ENCODE measurements around the gene ATP10A. TPM values are rescaled to one million over a fixed set of nuclear protein-coding genes. Genes with fewer than 3 reads are reported as not detected.

The ATP10A gene
- total RNA-seq, 1 donor from 2014 or later = 1.9 TPM

GRCh38 chr15:25797035-25797434 is 66.1 kb downstream of the ATP10A start:
- H3K4me3 Mint-ChIP-seq = no peak overlapping the region
- no peak for TF ChIP-seq CTCF (conservative IDR thresholded peaks at IDR 0.05)
- H3K4me1 Mint-ChIP-seq (ENCODE audit: unreplicated experiment) = peaks cover 28% of the 10 kb centered on the region
- no peaks in the 10 kb centered on the region for H3K9me3 Mint-ChIP-seq
- peaks cover 3% of the 10 kb centered on the region for H3K27me3 Mint-ChIP-seq
- no peak overlapping the region for H3K27ac Mint-ChIP-seq
- DNase-seq (ENCODE audit: extremely low spot score, unreplicated experiment) = no peak
- H3K36me3 Mint-ChIP-seq = no peaks in the 10 kb centered on the region

GRCh38 chr15:25796395-25796794 is 66.7 kb downstream of the ATP10A start:
- peaks cover 3% of the 10 kb centered on the region for H3K27me3 Mint-ChIP-seq
- H3K9me3 Mint-ChIP-seq = no peaks in the 10 kb centered on the region
- no peak overlapping the region for H3K4me3 Mint-ChIP-seq
- DNase-seq (ENCODE audit: extremely low spot score, unreplicated experiment) = no peak
- TF ChIP-seq CTCF (conservative IDR thresholded peaks at IDR 0.05) = no peak
- peaks cover 28% of the 10 kb centered on the region for H3K4me1 Mint-ChIP-seq (ENCODE audit: unreplicated experiment)
- no peaks in the 10 kb centered on the region for H3K36me3 Mint-ChIP-seq
- H3K27ac Mint-ChIP-seq = no peak overlapping the region

DNA sequence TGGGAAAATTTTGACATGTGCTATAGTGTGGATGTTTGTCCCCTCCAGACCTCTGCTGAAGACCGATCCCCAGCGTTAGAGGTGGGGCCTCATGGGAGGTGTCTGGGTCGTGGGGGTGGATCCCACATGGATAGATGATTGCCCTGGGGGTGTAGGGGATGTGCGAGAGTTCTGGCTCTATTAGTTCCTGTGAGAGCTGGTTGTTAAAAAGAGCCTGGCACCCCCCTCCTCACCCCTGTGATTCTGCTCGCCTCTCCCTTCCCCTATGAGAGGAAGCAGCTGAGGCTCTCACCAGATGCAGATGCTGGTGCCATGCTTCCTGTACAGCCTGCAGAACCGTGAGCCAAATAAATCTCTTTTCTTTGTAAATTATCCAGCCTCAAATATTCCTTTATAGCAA is 67.4 kb downstream of the ATP10A start:
- Mint-ChIP-seq H3K4me3 (no peak overlapping the region), H3K27me3 (peaks cover 3% of the 10 kb centered on the region), H3K9me3 (no peaks in the 10 kb centered on the region), H3K36me3 (no peaks in the 10 kb centered on the region), H3K27ac (no peak overlapping the region), H3K4me1 (ENCODE audit: unreplicated experiment) (peaks cover 28% of the 10 kb centered on the region)
- no peak for TF ChIP-seq CTCF (conservative IDR thresholded peaks at IDR 0.05)
- no peak for DNase-seq (ENCODE audit: extremely low spot score, unreplicated experiment)

GRCh38 chr15:25795061-25795460 is 68.1 kb downstream of the ATP10A start:
- TF ChIP-seq CTCF (conservative IDR thresholded peaks at IDR 0.05) = no peak
- no peak overlapping the region for H3K4me3 Mint-ChIP-seq
- DNase-seq (ENCODE audit: extremely low spot score, unreplicated experiment) = no peak
- no peaks in the 10 kb centered on the region for H3K36me3 Mint-ChIP-seq
- no peaks in the 10 kb centered on the region for H3K27me3 Mint-ChIP-seq
- no peak overlapping the region for H3K27ac Mint-ChIP-seq
- H3K9me3 Mint-ChIP-seq = no peaks in the 10 kb centered on the region
- peaks cover 30% of the 10 kb centered on the region for H3K4me1 Mint-ChIP-seq (ENCODE audit: unreplicated experiment)

- no peak for TF ChIP-seq CTCF (conservative IDR thresholded peaks at IDR 0.05)
- H3K27me3 Mint-ChIP-seq = no peaks in the 10 kb centered on the region
- no peak overlapping the region for H3K4me3 Mint-ChIP-seq
- H3K4me1 Mint-ChIP-seq (ENCODE audit: unreplicated experiment) = peaks cover 22% of the 10 kb centered on the region
- H3K36me3 Mint-ChIP-seq = no peaks in the 10 kb centered on the region
- H3K9me3 Mint-ChIP-seq = no peaks in the 10 kb centered on the region
- H3K27ac Mint-ChIP-seq = no peak overlapping the region
- DNase-seq (ENCODE audit: extremely low spot score, unreplicated experiment) = peak; percentile 34
These were observed 69.6 kb downstream of the ATP10A start for GRCh38 chr15:25793354-25794050.

All from type B pancreatic cell (in vitro differentiated cells).